Thoracic aorta (tissue), 2 donors: ENCODE data around the gene FNDC7. TPM values are rescaled to one million over a fixed set of nuclear protein-coding genes. Genes with fewer than 3 reads are reported as not detected.

Experiments used
- ATAC-seq: fragments of 150-250 bp; one replicate; pipeline ENCODE4 v1.8.0; 2017; ENCODE audit warnings: low read depth; ENCODE audit not compliant: insufficient number of reproducible peaks, low FRiP score
- DNase-seq: peaks from one replicate; pipeline ENCODE4 v3.0.0-alpha.2; 2020; ENCODE audit warnings: low spot score
- H3K27ac ChIP-seq, 2 donors: fragments of 200-600 bp; sonication (generic); 1 replicate in 1 of 2; 2 replicates in 1 of 2; pipeline ENCODE4 v1.5.1; 2016; ENCODE audit warnings: mild to moderate bottlenecking in 2 of 2, moderate library complexity in 2 of 2
- H3K27me3 ChIP-seq: fragments of 200-600 bp; sonication (generic); replicated peaks from 2 replicates; pipeline ENCODE4 v1.6.0; 2016; ENCODE audit warnings: mild to moderate bottlenecking; ENCODE audit not compliant: insufficient read depth
- H3K36me3 ChIP-seq: fragments of 200-600 bp; sonication (generic); one replicate; pipeline ENCODE4 v1.5.1; 2016
- H3K4me1 ChIP-seq, 2 donors: fragments of 200-600 bp; sonication (generic); 1 replicate in 1 of 2; 2 replicates in 1 of 2; pipeline versions ENCODE4 v1.5.1 to v1.6.0; 2016; ENCODE audit warnings: low read depth in 2 of 2, mild to moderate bottlenecking in 1 of 2; ENCODE audit not compliant: control insufficient read depth in 1 of 2
- H3K4me3 ChIP-seq: fragments of 200-600 bp; sonication (generic); 2 replicates; pipeline ENCODE4 v1.5.1; 2016; ENCODE audit warnings: mild to moderate bottlenecking
- H3K9me3 ChIP-seq: fragments of 200-600 bp; sonication (generic); 2 replicates; pipeline ENCODE4 v1.5.1; 2016
- CTCF ChIP-seq: fragments of 200-600 bp; sonication (generic); IDR thresholded peaks from one replicate; pipeline ENCODE4 v1.5.1; 2019; ENCODE audit warnings: antibody characterized with exemption
- total RNA-seq, 2 donors: library from RNA; depleted of rRNA; stranded (reverse); fragments of >200 nt; gene quantifications; one replicate each; pipeline versions ENCODE4 v1.1.0 to v1.2.3, GENCODE V29; 2016

Gene FNDC7
- total RNA-seq, 2 donors from 2014 or later: not detected

DNA sequence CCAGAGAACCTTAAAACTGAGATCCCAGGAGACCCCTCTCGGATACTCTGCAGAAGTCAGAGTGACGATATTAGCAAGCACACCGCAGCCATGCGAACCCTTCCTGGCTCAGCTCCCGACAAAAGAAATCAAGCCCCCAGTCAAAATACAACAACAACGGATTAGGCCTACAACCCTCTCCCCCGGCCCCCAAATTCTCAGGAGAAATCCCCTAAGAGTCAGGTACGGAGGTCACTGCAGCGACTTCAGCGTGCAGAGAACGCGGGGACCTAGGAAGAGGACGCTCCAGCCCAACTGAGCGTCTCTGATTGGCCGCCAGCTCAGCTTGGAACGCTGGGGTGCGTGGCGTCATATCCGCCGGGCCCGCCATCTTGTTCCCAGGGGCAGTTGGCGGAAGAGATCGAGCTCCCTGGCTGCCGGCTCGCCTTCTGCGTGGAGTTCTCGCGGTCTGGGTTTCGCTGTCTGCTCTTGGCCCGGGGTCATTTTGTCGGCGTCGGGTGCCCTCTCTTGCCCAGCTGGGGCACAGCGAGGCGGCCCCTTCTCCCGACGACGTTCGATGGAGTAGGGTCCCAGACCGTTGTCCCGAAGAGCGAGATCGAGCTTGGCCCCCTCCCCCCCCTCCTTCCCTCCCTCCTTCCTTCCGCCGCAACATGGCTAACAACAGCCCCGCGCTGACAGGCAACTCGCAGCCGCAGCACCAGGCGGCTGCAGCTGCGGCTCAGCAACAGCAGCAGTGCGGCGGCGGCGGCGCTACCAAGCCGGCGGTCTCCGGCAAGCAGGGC is 20.6 kb upstream of the FNDC7 start, which contains the start of gene PRPF38B:
TSS of gene PRPF38B (plus strand) at position 369 of the 782 bp plus-strand sequence. CDS start at position 651, 282 bp downstream.
- peak within 1 kb of the TSS; percentile 86 for H3K4me3 ChIP-seq
- DNase-seq (peak; percentile 78), ATAC-seq (peak; percentile 93)
- no peaks in the 10 kb centered on the region for H3K27me3 ChIP-seq
- H3K4me1 ChIP-seq: peaks cover 14 to 37% of the 10 kb centered on the region in 2 donors
- H3K9me3 ChIP-seq: no peaks in the 10 kb centered on the region
- TF ChIP-seq CTCF: no peak
- peak within 1 kb of the TSS; percentile 97 to 98 for H3K27ac ChIP-seq
- no peaks in the 10 kb centered on the region for H3K36me3 ChIP-seq

- Histone ChIP-seq H3K27me3 (no peaks in the 10 kb centered on the region), H3K4me3 (peak overlapping the region; percentile 86), H3K9me3 (no peaks in the 10 kb centered on the region), H3K27ac (peak overlapping the region; percentile 97 to 98), H3K4me1 (peaks cover 14 to 37% of the 10 kb centered on the region in 2 donors), H3K36me3 (peaks cover 5% of the 10 kb centered on the region)
- ATAC-seq (peak; percentile 39), DNase-seq (no peak)
- peak; percentile 36 for TF ChIP-seq CTCF
Measured at GRCh38 chr1:108692724-108693655, 19.7 kb upstream of the FNDC7 start.

DNA sequence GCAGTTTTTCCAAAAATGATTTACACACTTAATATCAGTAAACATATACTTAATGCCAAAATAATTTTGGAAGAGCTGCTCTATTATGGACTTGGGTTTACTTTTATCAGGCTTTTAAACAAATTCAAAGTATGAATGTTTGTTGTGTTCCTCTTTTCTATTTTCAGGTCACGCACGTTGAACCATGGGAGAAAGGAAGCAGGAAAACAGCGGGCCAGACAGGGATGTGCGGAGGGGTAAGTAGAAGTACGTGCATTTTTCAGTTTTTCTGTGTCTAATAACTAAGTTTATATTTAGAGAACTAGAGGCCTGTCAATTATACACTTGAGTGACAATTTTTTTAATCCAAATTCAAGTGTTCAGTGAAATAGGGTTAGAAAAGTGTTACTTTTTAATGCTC is 17.2 kb upstream of the FNDC7 start:
- H3K9me3 ChIP-seq: no peaks in the 10 kb centered on the region
- H3K27ac ChIP-seq: no peak overlapping the region
- DNase-seq (no peak), ATAC-seq (no peak)
- H3K4me3 ChIP-seq: no peak overlapping the region
- peaks cover 24% of the 10 kb centered on the region for H3K36me3 ChIP-seq
- no peaks in the 10 kb centered on the region for H3K27me3 ChIP-seq
- TF ChIP-seq CTCF: no peak
- peaks cover 14 to 37% of the 10 kb centered on the region in 2 donors for H3K4me1 ChIP-seq

GRCh38 chr1:108699375-108700332 is 13.1 kb upstream of the FNDC7 start:
- Histone ChIP-seq H3K9me3 (no peaks in the 10 kb centered on the region), H3K27ac (peak overlapping the region in 1 of 2 donors; percentile 20), H3K4me3 (no peak overlapping the region), H3K27me3 (no peaks in the 10 kb centered on the region), H3K36me3 (peaks cover 24% of the 10 kb centered on the region), H3K4me1 (peaks cover 10 to 22% of the 10 kb centered on the region in 2 donors)
- DNase-seq: no peak
- ATAC-seq: no peak
- no peak for TF ChIP-seq CTCF
